ENCODE measurements around the gene PARD3B. TPM values are rescaled to one million over a fixed set of nuclear protein-coding genes. Genes with fewer than 3 reads are reported as not detected.

The PARD3B gene
- total and polyA plus RNA-seq, 2 experiments from 2014 or later, result 3.5 to 4.4 TPM

DNA sequence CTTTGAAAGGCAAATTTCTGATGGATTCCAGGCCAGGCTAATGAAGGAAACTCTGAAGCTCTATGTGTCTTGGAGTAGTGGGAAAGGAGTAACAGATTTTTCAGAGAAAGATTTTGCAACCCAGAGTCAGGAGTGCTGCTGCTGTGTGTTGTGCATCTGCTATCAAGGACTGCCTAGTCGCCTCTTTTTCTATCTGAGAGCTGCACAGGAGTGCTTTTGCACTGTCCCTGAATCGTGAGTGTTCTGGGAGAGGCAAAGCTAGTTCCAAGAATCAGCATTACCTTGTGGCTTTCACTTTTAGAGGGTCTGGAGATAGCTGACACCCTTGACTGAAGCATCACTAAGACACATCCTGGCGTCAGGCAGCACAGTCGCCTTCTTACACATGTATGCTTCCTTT lies 336.4 kb downstream of the PARD3B start (continued):
- TF ChIP-seq, protein P1, sequence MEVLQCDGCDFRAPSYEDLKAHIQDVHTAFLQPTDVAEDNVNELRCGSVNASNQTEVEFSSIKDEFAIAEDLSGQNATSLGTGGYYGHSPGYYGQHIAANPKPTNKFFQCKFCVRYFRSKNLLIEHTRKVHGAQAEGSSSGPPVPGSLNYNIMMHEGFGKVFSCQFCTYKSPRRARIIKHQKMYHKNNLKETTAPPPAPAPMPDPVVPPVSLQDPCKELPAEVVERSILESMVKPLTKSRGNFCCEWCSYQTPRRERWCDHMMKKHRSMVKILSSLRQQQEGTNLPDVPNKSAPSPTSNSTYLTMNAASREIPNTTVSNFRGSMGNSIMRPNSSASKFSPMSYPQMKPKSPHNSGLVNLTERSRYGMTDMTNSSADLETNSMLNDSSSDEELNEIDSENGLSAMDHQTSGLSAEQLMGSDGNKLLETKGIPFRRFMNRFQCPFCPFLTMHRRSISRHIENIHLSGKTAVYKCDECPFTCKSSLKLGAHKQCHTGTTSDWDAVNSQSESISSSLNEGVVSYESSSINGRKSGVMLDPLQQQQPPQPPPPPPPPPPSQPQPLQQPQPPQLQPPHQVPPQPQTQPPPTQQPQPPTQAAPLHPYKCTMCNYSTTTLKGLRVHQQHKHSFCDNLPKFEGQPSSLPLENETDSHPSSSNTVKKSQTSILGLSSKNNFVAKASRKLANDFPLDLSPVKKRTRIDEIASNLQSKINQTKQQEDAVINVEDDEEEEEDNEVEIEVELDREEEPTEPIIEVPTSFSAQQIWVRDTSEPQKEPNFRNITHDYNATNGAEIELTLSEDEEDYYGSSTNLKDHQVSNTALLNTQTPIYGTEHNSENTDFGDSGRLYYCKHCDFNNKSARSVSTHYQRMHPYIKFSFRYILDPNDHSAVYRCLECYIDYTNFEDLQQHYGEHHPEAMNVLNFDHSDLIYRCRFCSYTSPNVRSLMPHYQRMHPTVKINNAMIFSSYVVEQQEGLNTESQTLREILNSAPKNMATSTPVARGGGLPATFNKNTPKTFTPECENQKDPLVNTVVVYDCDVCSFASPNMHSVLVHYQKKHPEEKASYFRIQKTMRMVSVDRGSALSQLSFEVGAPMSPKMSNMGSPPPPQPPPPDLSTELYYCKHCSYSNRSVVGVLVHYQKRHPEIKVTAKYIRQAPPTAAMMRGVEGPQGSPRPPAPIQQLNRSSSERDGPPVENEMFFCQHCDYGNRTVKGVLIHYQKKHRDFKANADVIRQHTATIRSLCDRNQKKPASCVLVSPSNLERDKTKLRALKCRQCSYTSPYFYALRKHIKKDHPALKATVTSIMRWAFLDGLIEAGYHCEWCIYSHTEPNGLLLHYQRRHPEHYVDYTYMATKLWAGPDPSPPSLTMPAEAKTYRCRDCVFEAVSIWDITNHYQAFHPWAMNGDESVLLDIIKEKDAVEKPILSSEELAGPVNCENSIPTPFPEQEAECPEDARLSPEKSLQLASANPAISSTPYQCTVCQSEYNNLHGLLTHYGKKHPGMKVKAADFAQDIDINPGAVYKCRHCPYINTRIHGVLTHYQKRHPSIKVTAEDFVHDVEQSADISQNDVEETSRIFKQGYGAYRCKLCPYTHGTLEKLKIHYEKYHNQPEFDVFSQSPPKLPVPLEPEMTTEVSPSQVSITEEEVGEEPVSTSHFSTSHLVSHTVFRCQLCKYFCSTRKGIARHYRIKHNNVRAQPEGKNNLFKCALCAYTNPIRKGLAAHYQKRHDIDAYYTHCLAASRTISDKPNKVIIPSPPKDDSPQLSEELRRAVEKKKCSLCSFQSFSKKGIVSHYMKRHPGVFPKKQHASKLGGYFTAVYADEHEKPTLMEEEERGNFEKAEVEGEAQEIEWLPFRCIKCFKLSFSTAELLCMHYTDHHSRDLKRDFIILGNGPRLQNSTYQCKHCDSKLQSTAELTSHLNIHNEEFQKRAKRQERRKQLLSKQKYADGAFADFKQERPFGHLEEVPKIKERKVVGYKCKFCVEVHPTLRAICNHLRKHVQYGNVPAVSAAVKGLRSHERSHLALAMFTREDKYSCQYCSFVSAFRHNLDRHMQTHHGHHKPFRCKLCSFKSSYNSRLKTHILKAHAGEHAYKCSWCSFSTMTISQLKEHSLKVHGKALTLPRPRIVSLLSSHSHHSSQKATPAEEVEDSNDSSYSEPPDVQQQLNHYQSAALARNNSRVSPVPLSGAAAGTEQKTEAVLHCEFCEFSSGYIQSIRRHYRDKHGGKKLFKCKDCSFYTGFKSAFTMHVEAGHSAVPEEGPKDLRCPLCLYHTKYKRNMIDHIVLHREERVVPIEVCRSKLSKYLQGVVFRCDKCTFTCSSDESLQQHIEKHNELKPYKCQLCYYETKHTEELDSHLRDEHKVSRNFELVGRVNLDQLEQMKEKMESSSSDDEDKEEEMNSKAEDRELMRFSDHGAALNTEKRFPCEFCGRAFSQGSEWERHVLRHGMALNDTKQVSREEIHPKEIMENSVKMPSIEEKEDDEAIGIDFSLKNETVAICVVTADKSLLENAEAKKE (CRISPR knock-in tag; IDR thresholded peaks at IDR 0.05), result no peak
- TF ChIP-seq JUNB (IDR thresholded peaks at IDR 0.05; ENCODE audit: unreplicated experiment) (no peak), POLR2AphosphoS5 (IDR thresholded peaks at IDR 0.05; ENCODE audit: low read depth) (no peak), CREB1 (CRISPR knock-in tag; IDR thresholded peaks at IDR 0.05; ENCODE audit: low read depth) (no peak), ZNF114 (CRISPR knock-in tag; IDR thresholded peaks at IDR 0.05) (no peak), EZH2 (IDR thresholded peaks at IDR 0.05; ENCODE audit: low read depth, unreplicated experiment) (no peak), EZH2phosphoT487 (IDR thresholded peaks at IDR 0.05; ENCODE audit: unreplicated experiment) (no peak), NANOG (IDR thresholded peaks at IDR 0.05; ENCODE audit: borderline replicate concordance) (no peak), ZNF331 (CRISPR knock-in tag; IDR thresholded peaks at IDR 0.05; ENCODE audit: low read depth) (no peak)
- TF ChIP-seq, protein P2, sequence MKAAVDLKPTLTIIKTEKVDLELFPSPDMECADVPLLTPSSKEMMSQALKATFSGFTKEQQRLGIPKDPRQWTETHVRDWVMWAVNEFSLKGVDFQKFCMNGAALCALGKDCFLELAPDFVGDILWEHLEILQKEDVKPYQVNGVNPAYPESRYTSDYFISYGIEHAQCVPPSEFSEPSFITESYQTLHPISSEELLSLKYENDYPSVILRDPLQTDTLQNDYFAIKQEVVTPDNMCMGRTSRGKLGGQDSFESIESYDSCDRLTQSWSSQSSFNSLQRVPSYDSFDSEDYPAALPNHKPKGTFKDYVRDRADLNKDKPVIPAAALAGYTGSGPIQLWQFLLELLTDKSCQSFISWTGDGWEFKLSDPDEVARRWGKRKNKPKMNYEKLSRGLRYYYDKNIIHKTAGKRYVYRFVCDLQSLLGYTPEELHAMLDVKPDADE (IDR thresholded peaks at IDR 0.05), result no peak
- TF ChIP-seq, protein P3, sequence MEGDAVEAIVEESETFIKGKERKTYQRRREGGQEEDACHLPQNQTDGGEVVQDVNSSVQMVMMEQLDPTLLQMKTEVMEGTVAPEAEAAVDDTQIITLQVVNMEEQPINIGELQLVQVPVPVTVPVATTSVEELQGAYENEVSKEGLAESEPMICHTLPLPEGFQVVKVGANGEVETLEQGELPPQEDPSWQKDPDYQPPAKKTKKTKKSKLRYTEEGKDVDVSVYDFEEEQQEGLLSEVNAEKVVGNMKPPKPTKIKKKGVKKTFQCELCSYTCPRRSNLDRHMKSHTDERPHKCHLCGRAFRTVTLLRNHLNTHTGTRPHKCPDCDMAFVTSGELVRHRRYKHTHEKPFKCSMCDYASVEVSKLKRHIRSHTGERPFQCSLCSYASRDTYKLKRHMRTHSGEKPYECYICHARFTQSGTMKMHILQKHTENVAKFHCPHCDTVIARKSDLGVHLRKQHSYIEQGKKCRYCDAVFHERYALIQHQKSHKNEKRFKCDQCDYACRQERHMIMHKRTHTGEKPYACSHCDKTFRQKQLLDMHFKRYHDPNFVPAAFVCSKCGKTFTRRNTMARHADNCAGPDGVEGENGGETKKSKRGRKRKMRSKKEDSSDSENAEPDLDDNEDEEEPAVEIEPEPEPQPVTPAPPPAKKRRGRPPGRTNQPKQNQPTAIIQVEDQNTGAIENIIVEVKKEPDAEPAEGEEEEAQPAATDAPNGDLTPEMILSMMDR (conservative IDR thresholded peaks at IDR 0.05; ENCODE audit: low read depth in 2 of 2), result no peak
